GM13977 (cell line): ENCODE data around the gene MS4A6E.
"Not testable (repeated sequence)": the region's sequence is repeated elsewhere in the genome, so short reads cannot be mapped to it uniquely, and the experiment has no call there.

Experiments used
- DNase-seq: peaks from one replicate; pipeline ENCODE4 v3.0.0; 2012; ENCODE audit warnings: low spot score
- in situ Hi-C: fragments of 300-500 bp; cut with MboI; formaldehyde crosslinking; loops from one replicate; pipeline ENCODE4 v1.12.0; 2022; ENCODE audit warnings: low sequenced_read_pairs, low pct_unique_long_range_greater_than_20kb, mixed read lengths, inconsistent platforms; ENCODE audit not compliant: unreplicated experiment
- TF ChIP-seq, protein P1 (sequence below): IDR thresholded peaks from 2 replicates; pipeline ENCODE4 v1.5.1; 2012; ENCODE audit warnings: mild to moderate bottlenecking, control low read depth; ENCODE audit not compliant: insufficient read depth; ENCODE audit errors: extremely low read depth, missing control alignments

The MS4A6E gene, protein sequence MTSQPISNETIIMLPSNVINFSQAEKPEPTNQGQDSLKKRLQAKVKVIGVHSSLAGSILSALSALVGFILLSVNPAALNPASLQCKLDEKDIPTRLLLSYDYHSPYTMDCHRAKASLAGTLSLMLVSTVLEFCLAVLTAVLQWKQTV

DNA sequence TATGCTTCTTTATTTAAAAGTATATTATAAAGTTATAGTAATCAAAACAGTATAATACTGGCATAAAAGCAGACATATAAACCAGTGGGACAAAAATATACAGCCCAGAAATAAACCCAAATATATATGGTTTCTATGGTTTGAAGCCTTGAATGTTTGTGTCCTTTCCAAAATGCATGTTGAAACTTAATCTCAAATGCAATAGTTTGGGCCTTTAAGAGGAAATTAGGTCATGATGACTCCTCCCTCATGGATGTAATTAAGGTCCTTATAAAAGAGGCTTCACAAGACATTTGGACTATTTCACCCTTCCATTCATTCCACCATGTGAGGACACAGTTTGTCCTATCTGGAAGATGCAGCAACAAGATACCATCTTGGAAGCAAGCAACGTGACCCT is at the start of gene MS4A6E:
Gene MS4A6E (plus strand): TSS at position 301 of the 400 bp plus-strand sequence. CDS start 7,641 bp downstream, outside the sequence.
- in situ Hi-C loops = no loop called here
- no peak for DNase-seq
- TF ChIP-seq, protein P1, sequence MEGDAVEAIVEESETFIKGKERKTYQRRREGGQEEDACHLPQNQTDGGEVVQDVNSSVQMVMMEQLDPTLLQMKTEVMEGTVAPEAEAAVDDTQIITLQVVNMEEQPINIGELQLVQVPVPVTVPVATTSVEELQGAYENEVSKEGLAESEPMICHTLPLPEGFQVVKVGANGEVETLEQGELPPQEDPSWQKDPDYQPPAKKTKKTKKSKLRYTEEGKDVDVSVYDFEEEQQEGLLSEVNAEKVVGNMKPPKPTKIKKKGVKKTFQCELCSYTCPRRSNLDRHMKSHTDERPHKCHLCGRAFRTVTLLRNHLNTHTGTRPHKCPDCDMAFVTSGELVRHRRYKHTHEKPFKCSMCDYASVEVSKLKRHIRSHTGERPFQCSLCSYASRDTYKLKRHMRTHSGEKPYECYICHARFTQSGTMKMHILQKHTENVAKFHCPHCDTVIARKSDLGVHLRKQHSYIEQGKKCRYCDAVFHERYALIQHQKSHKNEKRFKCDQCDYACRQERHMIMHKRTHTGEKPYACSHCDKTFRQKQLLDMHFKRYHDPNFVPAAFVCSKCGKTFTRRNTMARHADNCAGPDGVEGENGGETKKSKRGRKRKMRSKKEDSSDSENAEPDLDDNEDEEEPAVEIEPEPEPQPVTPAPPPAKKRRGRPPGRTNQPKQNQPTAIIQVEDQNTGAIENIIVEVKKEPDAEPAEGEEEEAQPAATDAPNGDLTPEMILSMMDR = no peak

DNA sequence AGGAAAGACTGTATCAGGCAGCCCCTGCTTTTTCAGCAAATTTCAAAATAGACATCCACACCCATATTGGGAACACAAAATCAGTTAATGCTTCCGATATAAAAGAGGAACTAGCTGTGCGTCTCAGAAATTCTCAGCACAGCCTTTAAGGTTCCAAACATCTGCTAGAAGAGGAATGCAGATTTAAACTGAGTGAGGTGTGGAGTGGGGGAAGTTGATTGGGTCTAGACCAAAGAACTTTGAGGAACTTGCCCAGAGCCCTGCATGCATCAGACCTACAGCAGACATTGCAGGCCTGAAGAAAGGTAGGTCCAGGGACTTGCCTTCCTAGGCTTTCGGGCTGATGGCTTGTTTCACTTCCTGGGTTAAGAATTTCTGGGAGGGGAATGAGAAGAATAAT is 46.6 kb upstream of the MS4A6E start, which contains the start of gene MS4A4A:
Gene MS4A4A (plus strand): TSS at position 255 of the 400 bp plus-strand sequence. CDS start 10 bp downstream, at position 265.
- TF ChIP-seq, protein P1 = no peak
- in situ Hi-C loops = no loop called here
- no peak for DNase-seq

DNA sequence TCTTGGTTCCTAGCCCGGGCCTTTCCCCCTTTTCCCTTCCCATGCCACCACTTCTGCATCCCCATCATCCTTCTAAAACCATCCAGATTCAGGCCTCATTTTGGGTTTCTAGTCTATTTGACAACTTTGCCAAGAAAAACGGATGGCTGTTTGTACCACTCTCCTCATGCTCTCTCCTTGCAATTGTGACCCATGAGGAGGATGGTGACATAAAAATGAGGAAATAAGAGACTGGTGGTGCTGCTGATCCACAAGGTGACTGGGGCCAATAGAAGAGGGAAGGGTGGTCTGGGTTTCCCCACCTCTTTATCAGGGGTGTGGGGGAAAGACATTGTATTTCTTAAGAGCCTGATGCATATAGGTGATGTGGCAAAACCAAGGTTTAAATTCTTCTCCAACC is 45.6 kb upstream of the MS4A6E start:
- DNase-seq = no peak
- in situ Hi-C loops = no loop called here
- TF ChIP-seq, protein P1 = no peak

DNA sequence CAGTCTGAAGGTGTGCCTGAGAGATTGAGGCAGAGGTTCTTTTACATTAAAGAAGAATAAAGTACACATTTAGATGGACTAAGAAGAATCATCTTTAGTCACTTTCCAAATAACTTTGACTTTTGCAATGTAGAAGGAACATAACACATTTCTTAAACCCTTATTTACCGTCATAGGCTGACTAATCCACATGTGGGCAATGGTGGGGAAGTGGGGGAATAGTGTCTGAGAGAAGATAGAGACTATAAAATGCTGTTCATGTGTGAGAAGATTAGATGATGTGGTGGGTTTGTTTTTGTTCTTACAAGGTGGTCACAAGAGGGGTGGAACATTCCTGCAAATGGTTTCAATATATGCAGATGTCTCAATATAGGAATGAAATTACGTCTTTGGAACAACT is 44.8 kb upstream of the MS4A6E start:
- DNase-seq = no peak
- in situ Hi-C loops = no loop called here
- TF ChIP-seq, protein P1 = no peak

DNA sequence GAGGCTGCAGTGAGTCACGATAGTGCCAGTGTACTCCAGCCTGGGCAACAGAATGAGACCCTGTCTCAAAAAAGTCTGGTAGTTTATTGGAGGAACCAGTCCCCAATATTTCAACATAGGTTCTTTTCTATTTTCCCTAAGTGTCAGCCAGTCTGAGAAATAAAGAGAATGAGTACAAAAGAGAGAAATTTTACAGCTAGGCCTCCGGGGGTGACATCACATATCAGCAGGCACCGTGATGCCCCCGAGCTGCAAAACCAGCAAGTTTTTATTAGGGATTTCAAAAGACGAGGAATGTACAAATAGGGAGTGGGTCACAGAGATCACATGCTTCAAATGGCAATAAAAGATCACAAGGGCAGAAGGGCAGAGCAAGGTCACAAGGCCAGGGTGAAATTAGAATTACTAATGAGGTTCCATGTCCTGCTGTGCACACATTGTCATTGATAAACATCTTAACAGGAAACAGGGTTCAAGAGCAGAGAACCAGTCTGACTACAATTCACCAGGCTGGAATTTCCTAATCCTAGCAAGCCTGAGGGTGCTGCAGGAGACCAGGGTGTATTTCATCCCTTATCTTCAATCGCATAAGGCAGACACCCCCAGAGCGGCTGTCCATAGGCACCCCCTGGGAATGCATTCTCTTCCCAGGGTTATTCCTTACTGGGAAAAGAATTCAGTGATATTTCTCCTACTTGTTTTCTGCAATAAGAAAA is 41.5 kb upstream of the MS4A6E start:
- DNase-seq, in situ Hi-C loops: not testable (repeated sequence)

DNA sequence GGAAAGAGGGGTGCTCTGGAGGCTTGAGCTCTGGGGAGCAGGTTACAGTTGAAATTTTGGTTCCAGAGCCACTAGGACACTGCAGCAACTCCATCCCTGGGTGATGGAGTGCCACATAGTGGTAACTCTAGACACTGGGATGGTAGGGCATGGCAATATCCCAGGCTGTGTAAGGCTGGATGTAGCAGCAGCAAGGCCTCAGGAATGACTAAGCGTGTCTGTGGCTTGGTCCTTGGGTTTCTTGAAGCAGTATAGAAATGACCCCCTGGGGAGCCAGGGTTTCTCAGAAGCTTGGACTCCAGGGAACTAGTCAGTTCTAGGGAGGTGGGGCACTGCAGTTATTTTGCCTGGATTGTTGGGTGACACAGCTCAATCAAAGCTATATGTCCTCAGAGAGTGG is 38.5 kb upstream of the MS4A6E start:
- DNase-seq = no peak
- in situ Hi-C loops = no loop called here
- TF ChIP-seq, protein P1 = no peak

DNA sequence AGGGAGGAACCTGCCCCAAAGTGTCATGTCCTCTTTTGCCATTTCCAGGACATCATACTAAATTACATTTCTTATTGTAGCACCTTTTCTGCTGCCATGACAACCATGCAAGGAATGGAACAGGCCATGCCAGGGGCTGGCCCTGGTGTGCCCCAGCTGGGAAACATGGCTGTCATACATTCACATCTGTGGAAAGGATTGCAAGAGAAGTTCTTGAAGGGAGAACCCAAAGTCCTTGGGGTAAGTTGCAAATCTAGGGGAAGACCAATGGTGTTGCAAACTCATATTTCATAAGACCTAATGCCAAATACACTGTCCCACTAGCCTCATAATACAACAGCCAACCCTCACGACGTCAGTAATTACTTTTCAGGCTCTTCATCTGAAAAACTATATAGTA is 34.9 kb upstream of the MS4A6E start:
- DNase-seq = no peak
- in situ Hi-C loops = no loop called here
- TF ChIP-seq, protein P1 = no peak
